Glomerular visceral epithelial cell (primary cell): ENCODE measurements around the gene CPNE5.

ENCODE experiments used
- DNase-seq: peaks from one replicate; pipeline ENCODE4 v3.0.0-alpha.2; 2016; ENCODE audit errors: extremely low spot score

Gene CPNE5

GRCh38 chr6:36793296-36793912 is 45.8 kb downstream of the CPNE5 start:
- no peak for DNase-seq

- DNase-seq = no peak
These were observed 47.6 kb downstream of the CPNE5 start for GRCh38 chr6:36791521-36792135.

GRCh38 chr6:36791085-36791484 is 48.2 kb downstream of the CPNE5 start:
- DNase-seq = no peak

GRCh38 chr6:36788768-36789167 is 50.5 kb downstream of the CPNE5 start:
- DNase-seq = no peak

- no peak for DNase-seq
These were observed 51.1 kb downstream of the CPNE5 start for GRCh38 chr6:36788186-36788585.

- no peak for DNase-seq
These were observed 52.0 kb downstream of the CPNE5 start for GRCh38 chr6:36787210-36787609.

GRCh38 chr6:36786055-36786675 is 53.1 kb downstream of the CPNE5 start:
- DNase-seq = no peak

GRCh38 chr6:36784376-36784636 is 54.9 kb downstream of the CPNE5 start:
- DNase-seq = no peak

- DNase-seq = no peak
These were observed 55.5 kb downstream of the CPNE5 start for GRCh38 chr6:36783603-36784375.

- DNase-seq = no peak
These were observed 57.6 kb downstream of the CPNE5 start for GRCh38 chr6:36781669-36782068.

- no peak for DNase-seq
These were observed 58.6 kb downstream of the CPNE5 start for GRCh38 chr6:36780442-36781177.

GRCh38 chr6:36779227-36779626 is 60.0 kb downstream of the CPNE5 start:
- DNase-seq = no peak

GRCh38 chr6:36777801-36778200 is 61.4 kb downstream of the CPNE5 start:
- DNase-seq = no peak

- DNase-seq = no peak
These were observed 63.1 kb downstream of the CPNE5 start for GRCh38 chr6:36776167-36776566.

- no peak for DNase-seq
These were observed 64.9 kb downstream of the CPNE5 start for GRCh38 chr6:36774331-36774730.

- DNase-seq = no peak
These were observed 66.8 kb downstream of the CPNE5 start for GRCh38 chr6:36772397-36772796.

- DNase-seq = no peak
These were observed 68.1 kb downstream of the CPNE5 start for GRCh38 chr6:36771145-36771544.

- peak; percentile 68 for DNase-seq
These were observed 69.4 kb downstream of the CPNE5 start for GRCh38 chr6:36769676-36770499.

- DNase-seq = peak; percentile 36
These were observed 70.0 kb downstream of the CPNE5 start for GRCh38 chr6:36769183-36769675.

GRCh38 chr6:36766399-36766945 is 72.8 kb downstream of the CPNE5 start:
- no peak for DNase-seq
